AG09309 (cell line): ENCODE results near the gene XPNPEP2.

Experiments
- DNase-seq: peaks from one replicate; pipeline ENCODE4 v3.0.0-alpha.2; 2010; ENCODE audit warnings: low read depth
- H3K4me3 ChIP-seq: 2 replicates; pipeline ENCODE4 v1.5.1; 2011; ENCODE audit warnings: mild to moderate bottlenecking, low read depth, low read length, moderate library complexity; ENCODE audit not compliant: control insufficient read depth
- TF ChIP-seq, protein P1 (sequence below): IDR thresholded peaks from 2 replicates; pipeline ENCODE4 v1.5.1; 2011; ENCODE audit warnings: mild to moderate bottlenecking, low read depth, low read length, inconsistent platforms; ENCODE audit not compliant: insufficient read depth, control insufficient read depth; ENCODE audit errors: missing control alignments

XPNPEP2 gene

DNA sequence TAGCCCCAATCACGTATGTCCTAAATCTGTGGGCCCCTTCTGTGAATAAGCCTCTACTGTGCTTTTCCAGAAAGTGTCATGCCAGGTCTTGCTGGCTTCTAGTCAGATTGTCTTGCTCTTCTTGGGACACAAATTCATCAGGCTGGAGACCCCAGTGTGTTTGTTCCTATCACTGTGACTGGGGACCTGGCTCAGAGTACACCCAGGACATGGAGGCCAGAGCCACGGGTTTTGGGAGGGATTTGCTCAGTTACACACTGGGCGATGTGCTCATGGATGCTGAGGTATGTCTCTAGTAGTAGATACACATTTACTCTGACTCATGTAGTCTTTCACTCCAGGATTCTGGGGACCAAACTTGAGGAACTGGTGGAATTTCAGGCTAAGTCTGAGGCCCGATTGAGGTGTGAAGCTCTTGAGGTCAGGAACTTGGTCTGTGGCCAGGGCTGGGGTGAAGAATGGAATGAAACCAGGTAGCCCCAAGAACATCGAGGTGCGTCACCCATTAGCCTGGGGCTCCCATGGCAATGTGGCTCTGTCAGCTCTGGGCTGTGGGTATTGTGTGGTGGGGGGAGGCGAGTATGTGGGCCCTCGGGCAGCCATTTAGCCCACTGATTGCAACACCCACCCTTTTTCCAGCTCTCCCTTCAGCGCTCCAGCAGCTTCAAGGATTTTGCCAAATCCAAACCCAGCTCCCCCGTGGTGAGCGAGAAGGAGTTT is 48.7 kb downstream of the XPNPEP2 start:
- TF ChIP-seq, protein P1, sequence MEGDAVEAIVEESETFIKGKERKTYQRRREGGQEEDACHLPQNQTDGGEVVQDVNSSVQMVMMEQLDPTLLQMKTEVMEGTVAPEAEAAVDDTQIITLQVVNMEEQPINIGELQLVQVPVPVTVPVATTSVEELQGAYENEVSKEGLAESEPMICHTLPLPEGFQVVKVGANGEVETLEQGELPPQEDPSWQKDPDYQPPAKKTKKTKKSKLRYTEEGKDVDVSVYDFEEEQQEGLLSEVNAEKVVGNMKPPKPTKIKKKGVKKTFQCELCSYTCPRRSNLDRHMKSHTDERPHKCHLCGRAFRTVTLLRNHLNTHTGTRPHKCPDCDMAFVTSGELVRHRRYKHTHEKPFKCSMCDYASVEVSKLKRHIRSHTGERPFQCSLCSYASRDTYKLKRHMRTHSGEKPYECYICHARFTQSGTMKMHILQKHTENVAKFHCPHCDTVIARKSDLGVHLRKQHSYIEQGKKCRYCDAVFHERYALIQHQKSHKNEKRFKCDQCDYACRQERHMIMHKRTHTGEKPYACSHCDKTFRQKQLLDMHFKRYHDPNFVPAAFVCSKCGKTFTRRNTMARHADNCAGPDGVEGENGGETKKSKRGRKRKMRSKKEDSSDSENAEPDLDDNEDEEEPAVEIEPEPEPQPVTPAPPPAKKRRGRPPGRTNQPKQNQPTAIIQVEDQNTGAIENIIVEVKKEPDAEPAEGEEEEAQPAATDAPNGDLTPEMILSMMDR: no peak
- no peak overlapping the region for H3K4me3 ChIP-seq
- no peak for DNase-seq

DNA sequence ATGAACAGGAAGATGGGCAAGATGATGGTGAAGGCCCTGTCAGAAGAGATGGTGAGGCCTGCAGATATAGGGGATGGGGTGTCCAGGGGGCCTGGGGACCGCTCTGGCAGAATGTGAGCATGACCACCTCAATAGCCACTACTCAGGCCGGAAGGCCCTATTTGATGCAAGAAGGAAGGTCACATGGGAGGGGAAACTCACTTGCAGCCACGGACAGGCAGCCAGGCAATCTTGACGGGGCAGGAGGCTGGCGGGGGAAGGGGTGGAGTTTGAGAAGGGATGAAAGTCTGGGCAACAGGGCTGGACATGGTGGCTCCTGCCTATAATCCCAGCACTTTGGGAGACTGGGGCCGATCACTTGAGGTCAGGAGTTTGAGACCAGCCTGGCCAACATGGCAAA is 49.7 kb downstream of the XPNPEP2 start:
- TF ChIP-seq, protein P1: no peak
- no peak overlapping the region for H3K4me3 ChIP-seq
- no peak for DNase-seq

DNA sequence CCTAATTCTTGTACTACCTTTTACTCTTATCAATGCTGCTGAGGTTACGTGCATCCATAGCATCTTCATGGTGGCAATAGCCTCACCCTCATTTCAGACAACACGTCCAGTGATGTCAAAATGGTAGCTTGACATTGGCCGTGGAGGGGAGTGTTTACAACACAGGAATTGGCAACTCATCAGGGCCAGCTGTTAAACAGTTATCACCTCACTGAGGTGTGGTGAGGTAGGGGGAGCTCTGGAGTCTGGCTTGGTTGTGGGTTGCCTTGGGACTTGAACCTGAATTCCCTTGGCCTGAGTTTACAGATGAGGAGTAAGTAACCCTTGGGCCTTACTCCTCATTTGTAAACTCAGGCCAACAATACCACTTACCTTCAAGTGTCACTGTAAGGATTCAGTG is 51.4 kb downstream of the XPNPEP2 start:
- H3K4me3 ChIP-seq: no peak overlapping the region
- no peak for DNase-seq
- TF ChIP-seq, protein P1: no peak

DNA sequence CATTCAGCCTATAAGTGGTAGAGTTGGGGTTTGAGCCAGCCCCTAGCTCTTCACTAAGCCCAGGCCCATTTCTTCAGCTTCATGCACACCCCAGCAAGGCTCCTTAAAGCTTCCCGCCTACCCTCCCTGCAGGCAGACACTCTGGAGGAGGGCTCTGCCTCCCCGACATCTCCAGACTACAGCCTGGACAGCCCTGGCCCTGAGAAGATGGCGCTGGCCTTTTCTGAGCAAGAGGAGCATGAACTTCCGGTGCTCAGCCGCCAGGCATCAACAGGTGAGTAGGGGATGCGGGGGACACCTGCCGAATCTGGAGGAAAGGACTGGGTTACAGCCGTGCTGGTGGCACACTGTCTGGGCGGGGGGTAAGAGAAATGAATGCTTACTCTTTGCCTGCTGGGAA is 52.0 kb downstream of the XPNPEP2 start:
- no peak for DNase-seq

DNA sequence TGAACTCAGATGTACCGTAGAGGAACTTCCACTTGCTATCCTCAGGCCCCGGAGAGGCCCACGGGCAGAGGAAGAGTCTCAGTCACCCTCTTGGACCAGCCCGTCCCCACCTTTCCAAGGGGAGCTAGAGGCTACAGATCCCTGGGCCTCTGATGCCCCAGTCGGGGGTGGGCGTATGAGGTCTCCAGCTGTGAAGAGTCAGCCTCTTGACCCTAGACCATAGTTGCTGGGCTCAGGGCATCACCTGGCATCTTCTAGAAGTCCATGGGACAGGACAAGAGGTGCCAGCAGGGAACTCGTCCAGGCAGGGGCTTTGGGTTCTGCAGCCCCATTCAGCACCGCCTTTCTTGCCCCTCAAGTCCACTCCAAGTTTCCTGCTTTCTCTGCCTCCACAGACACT is 52.6 kb downstream of the XPNPEP2 start:
- no peak for DNase-seq
- H3K4me3 ChIP-seq: no peak overlapping the region
- TF ChIP-seq, protein P1: no peak

More for the DNA sequence above, 52.0 kb downstream of the XPNPEP2 start:
- H3K4me3 ChIP-seq: no peak overlapping the region
- TF ChIP-seq, protein P1: no peak

DNA sequence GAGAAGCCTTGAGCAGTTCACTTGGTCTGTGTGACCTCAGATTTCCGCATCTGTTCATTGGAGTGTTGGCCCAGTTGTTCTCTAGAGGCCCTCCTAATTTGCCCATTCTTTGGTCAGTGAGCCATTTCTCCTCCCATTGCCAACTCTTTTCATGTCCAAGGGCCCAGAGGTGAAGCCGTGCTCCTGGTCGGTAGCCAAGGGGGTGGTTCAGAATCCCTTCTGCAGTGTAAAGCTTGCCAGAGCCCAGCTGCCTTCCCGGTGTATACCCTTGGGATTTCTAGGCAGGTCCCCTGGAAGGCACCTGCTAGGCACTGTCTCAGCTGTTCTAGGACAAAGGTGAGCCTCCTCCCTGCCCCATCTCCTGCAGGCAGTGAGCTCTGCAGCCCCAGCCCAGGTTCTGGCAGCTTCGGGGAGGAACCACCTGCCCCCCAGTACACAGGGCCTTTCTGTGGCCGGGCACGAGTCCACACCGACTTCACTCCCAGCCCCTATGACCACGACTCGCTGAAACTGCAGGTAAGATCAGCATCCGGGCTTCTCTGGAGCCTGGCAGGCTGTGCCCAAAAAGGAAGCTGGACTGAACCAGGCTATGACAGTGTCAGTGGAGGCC is 53.3 kb downstream of the XPNPEP2 start:
- no peak for DNase-seq
- no peak overlapping the region for H3K4me3 ChIP-seq
- TF ChIP-seq, protein P1: no peak
